ENCODE results near the gene SERPINB13.

DNA sequence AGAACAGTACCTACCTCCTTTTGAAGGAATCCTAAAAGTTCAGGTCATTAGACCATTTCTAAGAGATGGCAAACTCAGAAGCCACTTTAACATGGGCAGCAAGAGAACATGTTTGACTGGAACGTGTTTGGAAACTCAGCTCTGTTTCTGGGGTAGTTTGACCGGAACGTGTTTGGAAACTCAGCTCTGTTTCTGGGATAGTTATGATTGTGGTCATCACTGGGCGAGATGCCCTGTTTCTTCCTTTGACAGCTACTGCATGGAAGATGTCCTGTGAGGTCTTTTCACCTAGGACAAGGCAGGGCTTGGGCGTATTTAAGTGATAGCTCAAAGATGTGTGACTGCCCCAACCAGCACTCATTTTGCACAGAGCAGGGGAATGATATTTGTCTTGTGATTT is 19.9 kb upstream of the SERPINB13 start:
- TF ChIP-seq, protein P1, sequence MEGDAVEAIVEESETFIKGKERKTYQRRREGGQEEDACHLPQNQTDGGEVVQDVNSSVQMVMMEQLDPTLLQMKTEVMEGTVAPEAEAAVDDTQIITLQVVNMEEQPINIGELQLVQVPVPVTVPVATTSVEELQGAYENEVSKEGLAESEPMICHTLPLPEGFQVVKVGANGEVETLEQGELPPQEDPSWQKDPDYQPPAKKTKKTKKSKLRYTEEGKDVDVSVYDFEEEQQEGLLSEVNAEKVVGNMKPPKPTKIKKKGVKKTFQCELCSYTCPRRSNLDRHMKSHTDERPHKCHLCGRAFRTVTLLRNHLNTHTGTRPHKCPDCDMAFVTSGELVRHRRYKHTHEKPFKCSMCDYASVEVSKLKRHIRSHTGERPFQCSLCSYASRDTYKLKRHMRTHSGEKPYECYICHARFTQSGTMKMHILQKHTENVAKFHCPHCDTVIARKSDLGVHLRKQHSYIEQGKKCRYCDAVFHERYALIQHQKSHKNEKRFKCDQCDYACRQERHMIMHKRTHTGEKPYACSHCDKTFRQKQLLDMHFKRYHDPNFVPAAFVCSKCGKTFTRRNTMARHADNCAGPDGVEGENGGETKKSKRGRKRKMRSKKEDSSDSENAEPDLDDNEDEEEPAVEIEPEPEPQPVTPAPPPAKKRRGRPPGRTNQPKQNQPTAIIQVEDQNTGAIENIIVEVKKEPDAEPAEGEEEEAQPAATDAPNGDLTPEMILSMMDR (IDR thresholded peaks at IDR 0.05), result no peak
- no peak for TF ChIP-seq POLR2A (IDR thresholded peaks at IDR 0.05)

Measured in adrenal gland (tissue), 5 donors.